Activated CD4-positive, alpha-beta T cell treated with anti-CD3 and anti-CD28 coated beads for 24 hours (primary cell): ENCODE measurements around the gene CCDC15.

Experiments used
- DNase-seq, 2 donors: peaks; one replicate each; pipeline ENCODE4 v3.0.0-alpha.2; 2020; ENCODE audit warnings: low read depth in 2 of 2

The CCDC15 gene, protein sequence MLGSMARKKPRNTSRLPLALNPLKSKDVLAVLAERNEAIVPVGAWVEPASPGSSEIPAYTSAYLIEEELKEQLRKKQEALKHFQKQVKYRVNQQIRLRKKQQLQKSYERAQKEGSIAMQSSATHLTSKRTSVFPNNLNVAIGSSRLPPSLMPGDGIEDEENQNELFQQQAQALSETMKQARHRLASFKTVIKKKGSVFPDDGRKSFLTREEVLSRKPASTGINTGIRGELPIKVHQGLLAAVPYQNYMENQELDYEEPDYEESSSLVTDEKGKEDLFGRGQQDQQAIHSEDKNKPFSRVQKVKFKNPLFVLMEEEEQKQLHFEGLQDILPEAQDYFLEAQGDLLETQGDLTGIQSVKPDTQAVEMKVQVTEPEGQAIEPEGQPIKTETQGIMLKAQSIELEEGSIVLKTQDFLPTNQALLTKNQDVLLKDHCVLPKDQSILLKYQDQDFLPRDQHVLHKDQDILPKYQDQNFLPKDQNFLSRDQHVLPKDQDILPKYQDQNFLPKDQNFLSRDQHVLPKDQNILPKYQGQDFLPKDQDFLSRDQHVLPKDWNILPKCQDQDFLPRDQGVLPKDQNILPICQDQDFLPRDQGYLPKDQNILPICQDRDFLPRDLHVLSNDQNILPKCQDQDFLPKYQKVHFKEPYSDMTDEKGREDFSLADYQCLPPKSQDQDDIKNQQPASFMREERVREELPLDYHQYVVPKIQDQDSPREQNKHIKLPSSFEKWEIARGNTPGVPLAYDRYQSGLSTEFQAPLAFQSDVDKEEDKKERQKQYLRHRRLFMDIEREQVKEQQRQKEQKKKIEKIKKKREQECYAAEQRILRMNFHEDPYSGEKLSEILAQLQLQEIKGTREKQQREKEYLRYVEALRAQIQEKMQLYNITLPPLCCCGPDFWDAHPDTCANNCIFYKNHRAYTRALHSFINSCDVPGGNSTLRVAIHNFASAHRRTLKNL

DNA sequence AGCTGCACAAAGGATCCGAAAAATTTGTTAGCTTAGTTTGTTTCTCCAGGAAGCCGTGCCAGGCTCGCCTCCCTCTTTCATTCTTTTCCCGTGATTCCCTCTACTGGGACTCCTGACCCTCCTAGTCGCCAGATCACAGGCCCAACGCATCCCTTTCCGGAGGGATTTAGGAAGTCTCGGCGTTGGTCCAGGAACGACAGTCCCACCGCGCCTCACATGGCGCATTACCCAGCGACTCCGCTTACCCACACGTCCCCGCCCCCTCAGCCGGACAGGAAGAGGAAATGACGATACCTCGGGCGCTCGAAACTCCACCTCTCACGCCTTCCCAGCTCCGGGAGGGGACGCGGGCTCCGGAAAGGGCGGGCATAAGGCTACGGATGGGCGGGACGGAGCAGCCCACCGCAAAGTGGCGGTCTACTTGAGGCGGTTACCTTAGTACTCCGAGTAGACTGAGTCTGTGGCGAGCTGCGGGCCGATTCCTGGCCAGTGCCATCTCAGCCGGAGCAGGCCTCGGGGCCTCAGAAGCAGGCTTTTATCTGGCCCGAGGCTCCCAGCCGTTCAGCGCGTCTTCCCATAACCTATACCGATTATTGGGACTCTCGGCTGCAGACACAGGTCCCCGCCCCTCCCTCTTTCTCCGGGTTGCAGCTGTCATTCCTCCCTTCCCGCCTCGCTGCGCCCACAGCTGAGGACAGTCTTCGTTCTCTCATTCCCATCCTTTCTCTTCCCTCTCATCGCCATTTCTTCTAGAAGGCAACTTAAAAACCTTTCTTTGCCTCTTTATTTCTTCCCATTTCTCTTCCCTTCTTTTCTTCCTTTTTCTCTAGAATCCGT is at the start of gene CCDC15:
TSS of gene CCDC15 (plus strand) at position 450 of the 837 bp plus-strand sequence. CDS start 531 bp downstream, outside the sequence.
- peak; percentile 93 to 94 for DNase-seq

DNA sequence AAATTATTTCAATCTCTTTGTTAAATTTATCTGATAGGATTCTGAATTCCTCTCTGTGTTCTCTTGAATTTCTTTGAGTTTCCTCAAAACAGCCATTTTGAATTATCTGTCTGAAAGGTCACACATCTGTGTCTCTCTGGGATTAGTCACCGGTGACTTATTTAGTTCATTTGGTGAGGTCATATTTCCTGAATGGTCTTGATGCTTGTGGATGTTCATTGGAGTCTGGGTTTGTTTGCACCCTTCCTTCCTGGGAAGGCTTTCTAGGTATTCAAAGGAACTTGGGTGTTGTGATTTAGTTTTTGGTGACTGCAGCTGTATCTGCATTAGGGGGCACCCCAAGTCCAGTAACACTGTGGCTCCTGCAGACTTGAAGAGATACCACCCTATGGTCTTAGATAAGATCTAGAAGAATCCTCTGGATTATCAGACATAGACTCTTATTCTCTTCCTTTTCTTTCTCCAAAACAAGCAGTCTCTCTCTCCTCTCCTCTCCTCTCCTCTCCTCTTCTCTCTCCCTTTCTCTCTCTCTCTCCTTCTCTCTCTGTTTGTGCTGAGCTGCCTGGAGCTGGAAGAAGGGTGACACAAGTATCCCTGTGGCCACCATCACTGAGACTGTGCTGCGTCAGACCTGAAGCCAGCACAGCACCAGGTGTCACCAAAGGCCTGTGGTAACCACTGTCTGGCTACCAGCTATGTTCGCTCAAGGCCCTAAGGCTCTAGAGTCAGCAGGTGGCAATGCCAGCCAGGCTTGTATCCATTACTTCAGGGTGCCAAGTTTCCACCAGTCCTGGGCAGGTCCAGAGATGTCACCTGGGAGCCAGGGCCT is 38.2 kb upstream of the CCDC15 start:
- no peak for DNase-seq

DNA sequence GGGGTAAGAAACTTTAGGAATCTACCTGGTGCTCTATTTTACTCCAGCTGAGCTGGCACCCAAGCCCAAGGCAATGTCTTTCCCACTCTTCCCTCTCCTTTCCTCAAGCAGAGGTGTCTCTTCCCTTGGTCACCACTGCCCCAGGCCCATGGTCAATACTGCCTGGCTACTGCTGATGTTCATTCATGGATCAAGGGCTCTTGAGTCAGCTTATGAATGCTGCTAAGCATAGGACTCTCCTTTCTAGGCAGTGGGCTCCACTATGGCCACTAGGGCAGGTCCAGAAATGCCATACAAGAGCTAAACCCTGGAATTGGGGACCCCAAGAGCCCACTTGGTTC is 37.7 kb upstream of the CCDC15 start:
- DNase-seq: no peak

DNA sequence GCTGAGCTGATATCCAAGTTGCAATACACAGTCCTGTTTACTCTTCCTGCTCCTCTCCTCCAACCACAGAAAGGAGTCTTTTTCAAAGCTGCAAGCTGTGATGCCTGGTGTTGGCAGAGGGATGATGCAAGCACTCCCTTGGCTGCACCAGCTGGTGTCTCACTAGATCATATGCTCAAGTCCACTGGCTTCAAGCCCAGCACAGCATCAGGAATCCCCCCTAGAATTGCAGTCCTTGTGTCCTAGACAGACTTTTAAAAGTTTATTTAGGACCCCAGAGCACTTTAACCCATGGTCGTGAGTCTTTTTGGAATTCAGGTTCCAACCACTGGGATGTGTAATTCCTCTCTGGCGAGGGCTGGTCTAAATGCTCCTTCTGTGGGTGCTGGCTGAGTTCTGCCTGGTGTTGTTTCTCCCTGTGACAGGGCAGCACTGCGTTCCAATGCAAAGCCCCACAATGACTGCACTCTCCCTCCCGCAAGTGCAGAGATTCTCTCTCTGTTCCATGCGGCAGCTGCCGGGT is 36.8 kb upstream of the CCDC15 start:
- DNase-seq: no peak

DNA sequence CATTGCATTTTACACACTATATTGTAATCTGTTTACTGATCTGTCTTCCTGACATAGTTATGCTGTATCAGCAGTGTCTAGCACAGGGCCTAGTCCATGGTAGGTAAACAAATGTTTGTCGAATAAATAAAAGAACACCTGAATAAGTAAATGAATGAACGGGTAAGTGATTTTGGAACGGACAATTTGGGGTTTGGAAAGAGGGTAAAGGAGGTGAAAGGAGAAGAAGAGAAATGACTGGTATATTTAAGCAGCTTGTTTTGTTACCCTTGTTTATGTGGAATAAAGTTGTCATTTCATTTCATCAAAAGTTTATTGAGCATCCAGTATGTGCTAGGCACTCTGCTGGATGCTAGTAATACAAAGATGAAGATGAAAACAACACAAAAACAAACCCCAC is 35.1 kb upstream of the CCDC15 start, which contains the start of gene HEPN1:
TSS of gene HEPN1 (plus strand) at position 301 of the 400 bp plus-strand sequence.
- no peak for DNase-seq

DNA sequence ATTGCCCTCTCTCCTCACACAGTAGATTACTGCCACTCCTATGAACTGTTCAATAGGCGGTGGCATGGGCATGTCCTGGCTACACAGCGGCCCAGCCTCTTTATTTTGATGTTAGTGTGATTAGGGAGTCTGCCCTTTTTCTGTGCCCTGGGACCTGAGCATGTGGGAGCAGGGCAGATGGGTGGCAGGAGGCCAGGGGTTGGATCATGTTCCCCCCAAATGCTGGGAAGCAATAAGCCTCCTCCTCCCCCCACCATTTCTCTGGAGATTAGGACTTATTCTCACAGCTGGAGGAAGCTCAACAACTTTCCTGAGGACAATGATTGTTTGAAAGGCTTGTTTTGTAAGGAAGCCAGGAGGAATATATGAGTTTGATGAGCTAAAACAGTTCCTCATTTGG is 34.1 kb upstream of the CCDC15 start:
- no peak for DNase-seq

DNA sequence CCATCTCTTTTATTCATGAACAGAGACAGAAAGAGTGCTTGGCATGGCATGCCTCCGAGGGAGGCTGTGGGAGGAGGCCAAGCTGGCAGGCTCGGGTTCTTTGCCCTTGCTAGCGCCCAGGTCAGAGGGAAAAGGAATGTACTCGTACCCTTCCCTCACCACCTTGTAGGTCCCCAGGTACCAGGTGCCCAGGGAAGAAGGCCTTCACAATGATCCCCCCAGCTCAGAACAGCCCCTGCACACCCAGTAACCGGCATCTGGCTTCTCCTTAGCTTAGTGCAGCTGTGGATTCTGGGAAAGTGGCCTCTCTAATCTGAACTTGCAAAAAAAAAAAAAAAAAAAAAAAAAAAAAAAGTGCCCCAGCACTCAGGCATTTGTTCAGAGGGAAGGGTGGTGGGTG is 33.6 kb upstream of the CCDC15 start:
- DNase-seq: no peak

DNA sequence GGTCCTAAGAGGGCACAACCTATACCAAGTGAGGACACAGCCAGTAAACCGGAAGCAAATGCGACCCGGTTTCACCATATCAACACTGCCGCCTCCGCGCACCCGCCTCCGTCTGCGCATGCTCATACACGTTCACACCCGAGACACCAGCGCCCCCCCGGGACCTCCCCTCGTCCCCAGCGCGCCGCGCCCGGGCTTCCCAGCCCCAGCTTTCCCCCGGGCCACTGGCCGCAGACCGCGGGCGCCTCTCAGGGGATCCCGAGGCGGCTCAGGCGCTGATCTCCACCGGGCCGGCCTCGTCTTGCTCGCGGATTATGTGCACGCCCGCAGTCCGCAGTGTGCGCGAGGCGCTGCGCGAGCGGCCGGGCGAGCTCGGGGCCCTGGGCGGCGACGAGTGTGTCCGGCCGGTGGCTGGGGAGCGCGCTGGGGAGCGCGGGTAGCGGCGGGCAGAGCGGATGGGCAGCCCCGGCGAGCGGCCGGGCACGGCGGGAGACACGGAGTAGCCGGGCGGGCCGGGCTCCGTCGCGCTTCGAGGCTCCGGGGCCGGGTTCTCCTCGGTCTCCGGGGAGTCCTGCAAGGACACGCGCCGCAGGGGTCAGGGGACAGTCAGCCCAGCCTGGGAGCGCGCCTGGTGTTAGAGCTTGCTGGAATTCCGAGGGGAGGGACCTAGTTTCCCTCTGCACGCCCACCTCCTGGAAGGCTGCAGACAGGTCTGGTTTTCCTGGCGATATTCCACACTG is 33.0 kb upstream of the CCDC15 start:
- DNase-seq: peak; percentile 65 to 66

DNA sequence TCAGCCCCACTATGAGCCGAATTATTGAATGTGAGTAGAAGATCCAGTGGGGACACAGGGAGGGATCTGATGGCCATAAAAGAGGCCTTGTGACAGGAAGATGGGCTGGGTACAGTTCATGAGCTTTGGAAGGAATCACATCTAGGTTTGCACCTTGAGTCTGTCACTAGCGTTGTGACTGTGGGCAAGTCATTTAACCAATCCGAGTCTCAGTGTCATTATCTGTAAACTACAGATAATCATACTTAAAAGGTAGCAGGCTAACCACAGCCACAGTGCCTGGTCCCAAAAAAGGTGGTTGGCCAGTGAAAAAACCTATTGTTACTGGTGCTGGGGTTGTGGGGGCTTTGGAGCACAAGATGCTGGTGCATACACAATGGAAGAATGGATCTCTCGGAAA is 31.2 kb upstream of the CCDC15 start:
- DNase-seq: no peak

DNA sequence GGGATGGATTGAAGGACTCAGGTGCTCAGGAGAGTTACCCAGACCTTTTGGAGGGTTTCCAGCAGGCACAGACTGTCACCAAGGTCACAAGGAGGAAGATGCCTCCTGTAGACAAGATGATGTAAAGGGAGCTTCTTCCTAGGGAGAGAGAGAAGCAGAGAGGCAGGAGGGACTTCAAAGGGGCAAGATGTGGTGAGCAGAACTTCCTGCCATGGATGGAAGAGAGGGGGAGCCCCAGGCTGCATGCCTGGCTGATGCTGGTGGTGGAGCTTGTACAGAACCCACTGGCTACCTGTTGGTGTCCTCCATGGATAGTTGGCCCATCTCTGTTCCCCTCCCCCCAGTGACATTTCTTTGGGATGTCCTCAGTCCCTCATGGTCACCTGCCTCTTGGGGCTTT is 30.7 kb upstream of the CCDC15 start:
- no peak for DNase-seq

DNA sequence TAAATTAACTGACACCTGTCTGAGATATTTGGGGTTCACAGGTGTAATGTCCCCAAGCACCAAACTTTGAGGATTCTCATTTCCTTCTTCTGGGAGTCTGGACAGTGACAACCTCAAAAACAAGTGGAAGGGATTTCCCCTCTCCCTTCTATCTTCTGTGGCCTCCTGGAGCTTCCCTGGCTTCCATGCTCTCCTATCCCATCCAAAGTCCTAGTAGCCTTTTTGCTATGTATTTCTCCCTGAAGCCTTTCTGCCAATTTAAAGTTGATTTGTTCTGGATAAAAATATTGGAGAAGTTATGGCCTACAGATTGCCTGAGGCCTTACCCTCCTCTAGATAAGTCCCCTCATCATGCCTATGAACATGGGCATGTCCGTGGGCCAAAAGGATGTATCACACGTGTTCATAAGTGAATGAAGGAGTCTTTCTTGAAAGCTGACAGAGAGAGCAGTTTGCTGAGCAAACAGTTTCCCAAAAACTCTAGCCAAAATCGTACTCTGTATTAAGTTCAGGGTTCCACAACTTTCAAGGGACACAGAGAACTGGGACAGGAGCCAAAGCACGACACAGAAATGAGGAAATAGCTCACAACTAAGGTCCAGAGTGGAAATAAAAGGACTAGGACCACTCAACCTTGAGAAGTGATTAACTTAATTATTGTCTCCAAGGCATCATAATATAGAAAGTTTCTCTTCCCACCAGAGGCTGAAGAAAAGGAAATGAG is 24.9 kb upstream of the CCDC15 start:
- DNase-seq: no peak

DNA sequence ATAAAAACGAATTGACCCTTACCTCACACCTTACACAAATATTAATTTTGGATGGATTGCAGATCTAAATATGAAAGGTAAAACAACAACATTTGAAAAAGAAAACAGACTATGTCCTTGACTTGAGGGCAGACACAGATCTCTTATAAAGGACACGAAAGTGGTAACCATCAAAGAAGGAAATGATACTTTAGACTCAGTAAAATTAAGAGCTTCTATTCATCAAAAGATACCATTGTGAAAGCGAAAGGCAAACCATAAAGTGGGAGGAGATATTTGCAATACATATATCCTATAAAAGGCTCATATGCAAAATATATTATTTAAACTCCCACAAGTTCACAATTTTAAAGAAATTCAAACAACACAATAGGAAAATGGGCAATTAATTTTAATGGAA is 23.2 kb upstream of the CCDC15 start:
- no peak for DNase-seq

DNA sequence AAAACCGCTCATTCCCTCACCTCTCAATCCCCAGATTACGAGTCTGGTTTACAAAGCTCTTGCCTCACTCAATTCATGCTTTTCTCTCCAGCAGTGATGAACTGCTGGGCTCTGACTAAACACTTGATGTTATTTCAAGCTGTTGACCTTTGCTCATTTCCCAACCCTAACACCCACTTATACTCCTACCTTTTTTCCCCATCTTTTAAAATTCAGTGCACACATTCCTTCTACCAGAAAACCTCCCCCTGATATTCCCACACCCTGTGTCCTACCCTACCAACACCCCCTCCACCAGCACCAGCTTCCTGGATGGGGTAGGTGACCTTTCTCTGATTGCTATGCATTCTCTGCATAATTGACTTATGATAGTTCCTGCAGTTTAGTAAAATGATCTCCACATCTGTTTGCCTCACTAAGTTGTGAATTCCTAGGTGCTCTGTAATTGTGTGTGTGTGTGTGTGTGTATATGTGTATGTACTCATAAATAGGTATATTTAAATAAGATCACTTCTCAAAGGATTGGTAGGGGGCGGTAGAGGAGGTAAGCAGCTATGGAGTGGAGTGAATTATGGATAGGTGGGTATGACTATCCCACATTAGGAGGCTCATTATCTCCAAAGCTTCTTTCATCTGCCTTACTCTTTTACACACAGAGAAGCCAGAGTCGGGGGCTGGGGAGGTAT is 19.0 kb upstream of the CCDC15 start:
- no peak for DNase-seq

DNA sequence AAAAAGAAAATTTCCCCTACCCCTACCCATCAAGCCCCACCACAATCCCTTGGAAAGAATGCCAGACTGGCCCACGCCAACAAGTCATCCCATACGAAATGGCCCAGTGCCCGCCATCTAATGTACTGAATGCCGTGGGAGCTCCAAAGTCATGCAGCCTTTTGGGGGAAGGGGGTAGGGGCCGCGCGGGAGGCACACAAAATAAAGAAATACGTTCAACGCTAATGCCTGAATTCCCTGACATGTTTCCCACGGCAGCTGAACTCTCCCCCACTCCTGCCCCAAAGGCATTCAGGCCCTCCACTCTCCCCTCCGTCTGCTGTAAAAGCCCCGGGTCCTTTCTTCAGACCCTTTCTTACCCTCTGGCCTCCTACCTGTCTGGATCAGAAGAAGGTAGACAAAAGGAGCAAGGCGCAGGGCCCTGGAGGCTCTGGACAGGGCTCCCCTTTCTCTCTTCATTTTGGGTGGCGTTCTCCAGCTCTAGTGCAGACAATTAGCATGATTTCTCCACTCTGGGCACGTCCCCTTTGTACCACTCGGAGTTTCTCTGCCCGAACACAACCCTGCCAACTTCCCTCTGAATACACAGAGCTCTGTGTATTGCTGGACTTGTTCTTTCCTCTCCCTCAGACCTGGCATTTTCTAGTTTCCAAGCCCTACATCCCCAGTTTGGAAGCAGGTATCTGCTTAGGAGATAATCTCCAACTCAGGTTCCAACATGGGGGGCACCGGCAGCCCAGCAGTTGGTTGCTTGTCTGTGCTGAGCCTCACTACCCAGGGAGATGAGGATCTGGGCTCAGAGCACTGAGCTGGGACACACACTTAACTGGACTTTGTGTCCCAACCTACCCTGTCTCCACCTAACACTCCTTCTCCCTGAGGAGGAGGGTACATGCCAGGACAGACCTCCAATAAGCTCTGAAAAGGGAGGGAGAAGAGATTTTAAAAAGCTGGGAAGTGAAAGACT is 18.2 kb upstream of the CCDC15 start, which contains the start of gene HEPACAM:
TSS of gene HEPACAM (minus strand) at position 500 of the 967 bp plus-strand sequence. CDS start at position 459, 41 bp downstream.
- DNase-seq: no peak

DNA sequence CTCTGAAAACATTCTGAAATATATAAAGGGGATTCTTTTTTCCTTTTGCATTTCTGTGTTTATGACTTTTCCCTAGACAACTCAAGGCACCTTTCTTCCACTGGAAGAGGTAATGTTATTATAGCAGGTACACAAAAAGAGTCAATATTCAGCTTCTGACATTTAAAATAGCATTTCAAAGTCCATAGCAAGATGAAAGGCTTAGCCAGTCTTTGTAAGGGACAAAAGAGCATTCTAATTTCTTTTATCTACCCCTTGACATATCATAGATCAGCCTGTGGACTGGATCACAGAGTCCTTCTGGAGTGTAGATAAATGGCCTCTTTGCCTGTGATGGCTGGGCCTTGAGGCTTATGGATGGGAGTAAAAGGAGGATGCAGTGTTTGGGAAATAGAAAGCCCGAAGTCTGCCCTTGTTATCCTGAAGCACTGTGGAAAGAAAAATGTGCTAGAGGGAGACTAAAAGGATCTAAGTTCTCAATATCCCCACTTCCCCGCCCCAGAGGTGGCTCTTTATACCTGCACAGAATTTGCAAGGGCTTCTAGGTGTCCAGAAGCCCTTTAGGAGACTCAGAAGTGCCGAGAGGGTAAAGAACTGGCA is 16.6 kb upstream of the CCDC15 start:
- no peak for DNase-seq

DNA sequence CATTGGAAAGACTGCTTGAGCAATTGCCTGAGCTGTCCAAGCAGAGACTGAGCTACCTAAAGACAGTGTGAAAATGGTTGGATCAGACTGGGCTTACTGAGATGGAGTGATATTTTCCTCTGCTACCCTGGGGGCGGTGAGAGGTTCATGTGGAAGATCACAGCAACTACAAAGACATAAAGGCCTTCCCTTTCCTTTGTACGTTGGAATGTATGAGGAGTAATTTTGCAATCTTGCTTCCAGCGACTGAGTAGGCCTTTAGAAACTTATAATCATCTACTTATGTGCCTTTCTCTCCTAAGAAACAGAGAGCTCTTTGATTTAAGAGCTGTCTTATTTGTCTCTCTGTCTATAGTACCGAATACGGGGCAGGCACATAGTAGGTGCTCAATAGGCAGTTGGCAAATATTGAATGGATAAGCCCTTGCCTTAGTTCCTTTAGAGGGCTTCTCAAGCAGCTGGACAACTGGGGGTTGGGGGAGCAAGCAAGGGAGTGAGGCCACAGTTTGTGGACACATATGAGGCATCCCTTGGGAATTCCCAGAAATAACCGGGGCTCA is 15.7 kb upstream of the CCDC15 start:
- no peak for DNase-seq

DNA sequence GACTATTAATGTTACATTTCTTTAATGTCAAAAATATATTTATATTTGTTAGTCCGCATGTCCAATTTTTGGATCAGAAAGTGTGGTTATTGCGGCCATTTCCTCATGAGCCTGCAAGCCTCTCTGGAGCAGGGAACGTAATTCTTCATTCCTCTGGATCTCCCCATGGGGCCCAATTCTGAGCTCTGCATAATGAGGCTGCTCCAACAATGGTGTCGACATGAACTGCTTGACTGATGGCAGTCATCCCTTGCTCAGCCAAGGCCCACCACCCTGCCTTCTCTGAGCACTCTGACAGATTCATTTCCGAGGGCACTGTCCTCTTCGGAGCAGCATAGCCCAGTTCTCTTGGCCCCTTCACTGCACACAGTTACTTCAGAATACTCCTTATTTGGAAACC is 15.0 kb upstream of the CCDC15 start:
- DNase-seq: no peak
